GM19463 (cell line): ENCODE measurements around the gene FNTB.
A peak's percentile ranks its signal among the peaks of the same experiment; 100 is the strongest.

Experiments used
- ATAC-seq: cut with Tn5 transposase; IDR thresholded peaks from one replicate; pipeline ENCODE4 v1.9.1; 2021; ENCODE audit warnings: mild to moderate bottlenecking, moderate library complexity; ENCODE audit not compliant: unreplicated experiment

The FNTB gene

GRCh38 chr14:64974563-64974962 is 12.1 kb upstream of the FNTB start:
- no peak for ATAC-seq

- ATAC-seq, result no peak
These were observed 7.2 kb upstream of the FNTB start for GRCh38 chr14:64979336-64980074.

- no peak for ATAC-seq
These were observed 3.0 kb upstream of the FNTB start for GRCh38 chr14:64983439-64984310.

GRCh38 chr14:64987438-64987767 is 708 bp downstream of the FNTB start:
- no peak for ATAC-seq

GRCh38 chr14:64990296-64990695 is 3.6 kb downstream of the FNTB start:
- ATAC-seq, result no peak

- no peak for ATAC-seq
These were observed 4.2 kb downstream of the FNTB start for GRCh38 chr14:64990939-64991338.

GRCh38 chr14:64992328-64992885 is 5.7 kb downstream of the FNTB start:
- no peak for ATAC-seq

GRCh38 chr14:64993266-64993930 is 6.7 kb downstream of the FNTB start:
- ATAC-seq, result no peak

GRCh38 chr14:64994540-64994939 is 7.8 kb downstream of the FNTB start:
- no peak for ATAC-seq

GRCh38 chr14:64995291-64995690 is 8.6 kb downstream of the FNTB start:
- ATAC-seq, result no peak

- no peak for ATAC-seq
These were observed 10.6 kb downstream of the FNTB start for GRCh38 chr14:64997108-64997794.

- no peak for ATAC-seq
These were observed 11.8 kb downstream of the FNTB start for GRCh38 chr14:64998455-64998931.

- no peak for ATAC-seq
These were observed 14.3 kb downstream of the FNTB start for GRCh38 chr14:65000898-65001591.

GRCh38 chr14:65001723-65002122 is 15.0 kb downstream of the FNTB start:
- ATAC-seq, result no peak

- ATAC-seq, result no peak
These were observed 16.0 kb downstream of the FNTB start for GRCh38 chr14:65002586-65003210.

GRCh38 chr14:65003394-65003793 is 16.7 kb downstream of the FNTB start:
- peak; percentile 73 for ATAC-seq

- ATAC-seq, result no peak
These were observed 19.6 kb downstream of the FNTB start for GRCh38 chr14:65006261-65006721.

- ATAC-seq, result no peak
These were observed 20.5 kb downstream of the FNTB start for GRCh38 chr14:65007202-65007601.

GRCh38 chr14:65010211-65010931 is 23.7 kb downstream of the FNTB start:
- no peak for ATAC-seq
